IMR-90 (cell line): ENCODE data around the gene VHLL. TPM values are rescaled to one million over a fixed set of nuclear protein-coding genes. Genes with fewer than 3 reads are reported as not detected.

ENCODE experiments used
- ATAC-seq: fragments of 200-7000 bp; cut with Tn5 transposase; 2 replicates; pipeline ENCODE4 v1.9.1; 2020; ENCODE audit warnings: low read depth, mild to moderate bottlenecking, moderate library complexity
- BruUV-seq: library from RNA; stranded (reverse); fragments of 400-500 nt; replicated peaks from 2 replicates; lab custom pipeline; 2021; lab: Mats Ljungman, UMichigan
- CTCF ChIA-PET: fragments of 300-600 bp; formaldehyde crosslinking; extraction: SDS; loops from one replicate; lab custom pipeline; 2021; ENCODE audit warnings: antibody characterized with exemption; lab: Yijun Ruan, JAX
- POLR2A ChIA-PET: fragments of 300-600 bp; sonication (Branson Sonifier 250); formaldehyde crosslinking; loops from one replicate; lab custom pipeline; 2022; ENCODE audit warnings: antibody characterized with exemption; ENCODE audit not compliant: unreplicated experiment; lab: Charles Lee
- DNase-seq: peaks from one replicate; pipeline ENCODE4 v3.0.0; 2013
- H2AFZ ChIP-seq: replicated peaks from 2 replicates; pipeline ENCODE3; 2013; ENCODE audit warnings: low read length, mild to moderate bottlenecking; ENCODE audit not compliant: poor library complexity
- H2AK5ac ChIP-seq: 2 replicates; pipeline ENCODE4 v1.6.1; 2013; ENCODE audit warnings: low read depth, low read length, inconsistent platforms
- H2AK9ac ChIP-seq: replicated peaks from 2 replicates; pipeline ENCODE3; 2013; ENCODE audit warnings: mild to moderate bottlenecking, low read depth, low read length, moderate library complexity; ENCODE audit not compliant: poor library complexity
- H2BK120ac ChIP-seq: 2 replicates; pipeline ENCODE4 v1.6.1; 2013; ENCODE audit warnings: low read depth, low read length, inconsistent platforms
- H2BK15ac ChIP-seq: 3 replicates; pipeline ENCODE4 v1.6.1; 2013; ENCODE audit warnings: low read depth, low read length, inconsistent platforms
- H2BK20ac ChIP-seq: 2 replicates; pipeline ENCODE4 v1.6.1; 2013; ENCODE audit warnings: low read depth, mild to moderate bottlenecking, inconsistent platforms, low read length, moderate library complexity
- H2BK5ac ChIP-seq: 2 replicates; pipeline ENCODE4 v1.6.1; 2013; ENCODE audit warnings: mild to moderate bottlenecking, low read depth, low read length, inconsistent platforms; ENCODE audit not compliant: poor library complexity, severe bottlenecking
- H3K14ac ChIP-seq: replicated peaks from 2 replicates; pipeline ENCODE4 v1.6.1; 2013; ENCODE audit warnings: low read depth, low read length, inconsistent platforms
- H3K18ac ChIP-seq: 2 replicates; pipeline ENCODE4 v1.6.1; 2013; ENCODE audit warnings: low read depth, low read length, control low read depth
- H3K23ac ChIP-seq: 2 replicates; pipeline ENCODE4 v1.6.1; 2013; ENCODE audit warnings: low read depth, low read length, inconsistent platforms
- H3K27ac ChIP-seq: 2 replicates; pipeline ENCODE4 v1.5.1; 2013; ENCODE audit warnings: mild to moderate bottlenecking, control low read depth, low read length; ENCODE audit not compliant: insufficient read depth
- H3K27me3 ChIP-seq: 2 replicates; pipeline ENCODE4 v1.6.1; 2013; ENCODE audit warnings: low read length; ENCODE audit not compliant: control insufficient read depth, insufficient read depth
- H3K36me3 ChIP-seq: 2 replicates; pipeline ENCODE4 v1.6.1; 2013; ENCODE audit warnings: low read length, mixed read lengths; ENCODE audit not compliant: control insufficient read depth, insufficient read depth
- H3K4ac ChIP-seq: 2 replicates; pipeline ENCODE4 v1.6.1; 2013; ENCODE audit warnings: low read depth, low read length, inconsistent platforms
- H3K4me1 ChIP-seq: 2 replicates; pipeline ENCODE4 v1.6.1; 2013; ENCODE audit warnings: low read length, mixed read lengths; ENCODE audit not compliant: control insufficient read depth, insufficient read depth
- H3K4me2 ChIP-seq: 2 replicates; pipeline ENCODE4 v1.6.1; 2013; ENCODE audit warnings: low read depth, mild to moderate bottlenecking, control low read depth, low read length, moderate library complexity
- H3K4me3 ChIP-seq: 2 replicates; pipeline ENCODE4 v1.5.1; 2013; ENCODE audit warnings: low read depth, mild to moderate bottlenecking, control low read depth, low read length, moderate library complexity; ENCODE audit not compliant: insufficient read depth
- H3K56ac ChIP-seq: 2 replicates; pipeline ENCODE4 v1.6.1; 2013; ENCODE audit warnings: low read length, inconsistent platforms; ENCODE audit not compliant: insufficient read depth; ENCODE audit errors: extremely low read depth
- H3K79me1 ChIP-seq, 2 experiments: 2 replicates each; pipeline ENCODE4 v1.6.1; 2013; ENCODE audit warnings: low read length in 2 of 2, inconsistent platforms in 1 of 2, low read depth in 1 of 2
- H3K9ac ChIP-seq: 2 replicates; pipeline ENCODE4 v1.6.1; 2013; ENCODE audit warnings: low read depth, low read length, control low read depth
- H3K9me1 ChIP-seq: 2 replicates; pipeline ENCODE4 v1.6.1; 2013; ENCODE audit warnings: low read length, inconsistent platforms; ENCODE audit not compliant: insufficient read depth
- H3K9me3 ChIP-seq: 2 replicates; pipeline ENCODE4 v1.6.1; 2013; ENCODE audit warnings: low read length; ENCODE audit not compliant: control insufficient read depth, insufficient read depth
- H4K20me1 ChIP-seq: 2 replicates; pipeline ENCODE4 v1.6.1; 2013; ENCODE audit warnings: low read length, inconsistent platforms; ENCODE audit not compliant: insufficient read depth
- H4K5ac ChIP-seq: 2 replicates; pipeline ENCODE4 v1.6.1; 2013; ENCODE audit warnings: mild to moderate bottlenecking, low read depth, low read length, control low read depth
- H4K8ac ChIP-seq, 2 experiments: 2 replicates each; pipeline ENCODE4 v1.6.1; 2013; ENCODE audit warnings: low read depth in 2 of 2, low read length in 2 of 2, control low read depth in 1 of 2, inconsistent platforms in 1 of 2
- H4K91ac ChIP-seq: 2 replicates; pipeline ENCODE4 v1.6.1; 2013; ENCODE audit warnings: low read depth, low read length, inconsistent platforms; ENCODE audit not compliant: insufficient read depth
- MXI1 ChIP-seq: IDR thresholded peaks from 2 replicates; pipeline ENCODE4 v1.6.1; 2012; ENCODE audit warnings: low read depth, mild to moderate bottlenecking, low read length, moderate library complexity, borderline replicate concordance
- WGBS, 2 experiments: methylation state at CpG; one replicate each; pipeline versions ENCODE4 v1.1.5 to v1.1.7; 2013; ENCODE audit warnings: missing lambda C conversion rate in 2 of 2; ENCODE audit not compliant: insufficient read length in 1 of 2; ENCODE audit errors: extremely low coverage in 2 of 2; 5-methylcytosine and 5-hydroxymethylcytosine counted together
- dilution Hi-C: fragments of 300-500 bp; cut with HindIII; formaldehyde crosslinking; loops from one replicate; pipeline ENCODE4 v1.14.3; 2018; ENCODE audit warnings: low sequenced_read_pairs; ENCODE audit not compliant: unreplicated experiment
- in situ Hi-C: fragments of 300-500 bp; cut with MboI; formaldehyde crosslinking; loops from 3 replicates; pipeline ENCODE4 v1.14.3; 2019; ENCODE audit warnings: low sequenced_read_pairs, inconsistent platforms, mixed read lengths
- intact Hi-C: fragments of 100-400 bp; cut with micrococcal nuclease; formaldehyde crosslinking; loops from 2 replicates; pipeline ENCODE4 v1.10.0; 2022
- polyA plus RNA-seq, 3 experiments: library from polyadenylated mRNA; depleted of rRNA; stranded (reverse); fragments of >200 nt; gene quantifications; 2 replicates each; pipeline ENCODE4 v1.2.3, GENCODE V29; 2012; ENCODE audit warnings: low replicate concordance in 1 of 3
- total RNA-seq: library from RNA; depleted of rRNA; stranded (reverse); fragments of >200 nt; gene quantifications from 2 replicates; pipeline ENCODE4 v1.2.3, GENCODE V29; 2012

Gene VHLL
- total and polyA plus RNA-seq, 2 of the 4 experiments (the other 2 are of a cell fraction), result not detected

DNA sequence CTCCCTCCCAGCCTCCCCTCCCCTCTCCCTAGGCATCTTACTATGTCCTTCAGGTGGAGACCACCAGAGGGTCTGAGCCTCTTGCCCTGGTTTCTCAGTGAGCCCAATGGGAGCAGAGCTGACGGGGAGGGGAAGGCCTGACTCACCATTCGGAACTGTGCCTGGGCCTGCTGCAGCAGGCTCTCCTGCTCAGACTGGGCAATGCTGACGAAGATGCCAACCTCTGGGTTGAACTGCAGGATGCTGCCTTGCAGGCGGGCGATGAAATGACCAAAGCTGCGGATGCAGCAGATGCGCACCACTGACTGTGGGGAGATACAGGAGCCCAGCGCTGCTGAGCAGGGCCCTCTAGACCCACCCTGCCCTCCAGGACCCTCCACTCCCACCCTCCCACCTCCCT is 40.2 kb downstream of the VHLL start:
- intact Hi-C loops (no loop called here), dilution Hi-C loops (no loop called here), in situ Hi-C loops (no loop called here)
- Histone ChIP-seq H3K23ac (no peak overlapping the region), H3K27ac (no peak overlapping the region), H3K4ac (no peak overlapping the region), H2AK9ac (no peak overlapping the region), H3K4me1 (peaks cover 9% of the 10 kb centered on the region), H3K79me1 (peaks cover 14 to 31% of the 10 kb centered on the region in 2 experiments), H3K18ac (no peak overlapping the region), H3K27me3 (no peaks in the 10 kb centered on the region), H3K4me3 (no peak overlapping the region), H3K36me3 (peaks cover 67% of the 10 kb centered on the region), H3K56ac (no peak overlapping the region), H2AK5ac (no peak overlapping the region), H4K20me1 (peaks cover 21% of the 10 kb centered on the region), H2BK5ac (no peak overlapping the region), H4K5ac (no peak overlapping the region), H3K14ac (no peak overlapping the region), H2BK20ac (no peak overlapping the region), H2BK120ac (no peak overlapping the region), H2BK15ac (no peak overlapping the region), H3K4me2 (no peak overlapping the region), H4K8ac (no peak overlapping the region), H3K9ac (no peak overlapping the region), H4K91ac (no peak overlapping the region), H3K9me1 (peaks cover 9% of the 10 kb centered on the region; the same call in 1 of the 2 replicates), H2AFZ (no peak overlapping the region), H3K9me3 (no peaks in the 10 kb centered on the region)
- TF ChIP-seq MXI1, result no peak
- ChIA-PET CTCF (no interaction called here), POLR2A (no interaction called here)
- DNase-seq (no peak), ATAC-seq (no peak)
- 100% methylated on average over 2 of the region's 8 CpGs; no CpG with 5 or more reads in 1 of the 2 experiments for WGBS, 2 experiments
- BruUV-seq, result no TSS peak
